Lower leg skin (tissue), 4 donors: Measurements from ENCODE around the gene TM7SF3. TPM values are rescaled to one million over a fixed set of nuclear protein-coding genes. Genes with fewer than 3 reads are reported as not detected.

Experiments
- DNase-seq, 2 donors: peaks; one replicate each; pipeline ENCODE4 v3.0.0-alpha.2; 2019; ENCODE audit warnings: low spot score in 2 of 2
- H3K4me3 ChIP-seq: fragments of 200-600 bp; sonication (generic); 2 replicates; pipeline ENCODE4 v1.5.1; 2017; ENCODE audit warnings: mild to moderate bottlenecking, low read depth; ENCODE audit not compliant: poor library complexity, severe bottlenecking
- CTCF ChIP-seq, 3 donors: fragments of 450-650 bp; IDR thresholded peaks; one replicate each; pipeline ENCODE4 v1.5.1; 2016; ENCODE audit warnings: antibody characterized with exemption in 3 of 3, mild to moderate bottlenecking in 3 of 3, moderate library complexity in 2 of 3
- POLR2A ChIP-seq, 2 donors: fragments of 450-650 bp; IDR thresholded peaks; one replicate each; pipeline ENCODE4 v1.6.1; 2016 to 2017; ENCODE audit warnings: antibody characterized with exemption in 2 of 2, mild to moderate bottlenecking in 1 of 2, moderate library complexity in 1 of 2
- WGBS, 2 donors: methylation state at CpG; one replicate each; pipeline ENCODE4 v1.1.5; 2018; 5-methylcytosine and 5-hydroxymethylcytosine counted together
- intact Hi-C: fragments of 100-400 bp; cut with DNase I; formaldehyde crosslinking; loops from one replicate; pipeline ENCODE4 v1.15.0; 2023; ENCODE audit warnings: low total_unique reads
- total RNA-seq, 4 donors: library from RNA; depleted of rRNA; stranded (reverse); fragments of >200 nt; gene quantifications; one replicate each; pipeline ENCODE4 v1.1.0, GENCODE V29; 2016

Gene TM7SF3
- total RNA-seq, 4 donors from 2014 or later = 36.7 to 158 (median 83.9) TPM

GRCh38 chr12:26979733-26980132 lies 34.5 kb downstream of the TM7SF3 start:
- WGBS, 2 donors = 91 to 96% methylated on average over 11 of the region's 11 CpGs
- intact Hi-C loops = no loop called here
- TF ChIP-seq POLR2A (IDR thresholded peaks at IDR 0.05) (no peak), CTCF (IDR thresholded peaks at IDR 0.05) (no peak)

GRCh38 chr12:26978801-26979200 lies 35.4 kb downstream of the TM7SF3 start:
- no peak for DNase-seq
- TF ChIP-seq POLR2A (IDR thresholded peaks at IDR 0.05) (no peak), CTCF (IDR thresholded peaks at IDR 0.05) (no peak)
- no peak overlapping the region for H3K4me3 ChIP-seq
- intact Hi-C loops = no loop called here
- 93 to 95% methylated on average over 1 of the region's 1 CpG for WGBS, 2 donors

More at GRCh38 chr12:26979733-26980132, 34.5 kb downstream of the TM7SF3 start:
- no peak overlapping the region for H3K4me3 ChIP-seq
- DNase-seq = no peak

- DNase-seq = no peak
- 82 to 93% methylated on average over 2 of the region's 2 CpGs for WGBS, 2 donors
- TF ChIP-seq POLR2A (IDR thresholded peaks at IDR 0.05) = no peak
- TF ChIP-seq CTCF (IDR thresholded peaks at IDR 0.05) = no peak
- H3K4me3 ChIP-seq = no peak overlapping the region
- intact Hi-C loops = no loop called here
These were observed 37.5 kb downstream of the TM7SF3 start for GRCh38 chr12:26976687-26977086.

GRCh38 chr12:26971963-26972362 lies 42.2 kb downstream of the TM7SF3 start:
- DNase-seq = no peak
- 77 to 83% methylated on average over 2 of the region's 2 CpGs for WGBS, 2 donors
- intact Hi-C loops = no loop called here
- no peak for TF ChIP-seq CTCF (IDR thresholded peaks at IDR 0.05)
- no peak overlapping the region for H3K4me3 ChIP-seq

- 94 to 95% methylated on average over 2 of the region's 2 CpGs for WGBS, 2 donors
- no peak for DNase-seq
- TF ChIP-seq CTCF (IDR thresholded peaks at IDR 0.05) (no peak), POLR2A (IDR thresholded peaks at IDR 0.05) (no peak)
- H3K4me3 ChIP-seq = no peak overlapping the region
- intact Hi-C loops = no loop called here
These were observed 44.0 kb downstream of the TM7SF3 start for GRCh38 chr12:26970136-26970535.

- 88 to 91% methylated on average over 3 of the region's 3 CpGs for WGBS, 2 donors
- intact Hi-C loops = no loop called here
- TF ChIP-seq CTCF (IDR thresholded peaks at IDR 0.05) (no peak), POLR2A (IDR thresholded peaks at IDR 0.05) (no peak)
- no peak for DNase-seq
- H3K4me3 ChIP-seq = no peak overlapping the region
These were observed 47.3 kb downstream of the TM7SF3 start for GRCh38 chr12:26966842-26967241.
